Measurements from ENCODE around the gene TNF. TPM values are rescaled to one million over a fixed set of nuclear protein-coding genes. Genes with fewer than 3 reads are reported as not detected.
A peak's percentile ranks its signal among the peaks of the same experiment; 100 is the strongest.

Gene TNF
- total and polyA plus RNA-seq, 10 donors: 5.5 to 18.3 (median 12.5) TPM

GRCh38 chr6:31575952-31576685 lies 754 bp downstream of the TNF start:
- Histone ChIP-seq H3K4me1 (peaks cover 35 to 97% (median 84%) of the 10 kb centered on the region in 6 donors), H3K36me3 (peaks cover 0 to 22% (median 1%) of the 10 kb centered on the region in 6 donors), H3K9me3 (no peaks in the 10 kb centered on the region), H3K4me3 (peak overlapping the region; percentile 58 to 97 (median 64)), H3K27me3 (replicated peaks in 1 of 7) (no peaks in the 10 kb centered on the region), H3K27ac (peak overlapping the region; percentile 75 to 98 (median 86))
- WGBS, 5 donors: 40 to 56% (median 52%) methylated on average over 8 of the region's 8 CpGs
- no peak for DNase-seq
- intact Hi-C loops (cut with DNase I; ENCODE audit: low total_unique reads): no loop called here
- TF ChIP-seq POLR2AphosphoS5 (IDR thresholded peaks at IDR 0.05): no peak
- no peak for TF ChIP-seq POLR2A (IDR thresholded peaks at IDR 0.05)
- no peak for TF ChIP-seq CTCF (IDR thresholded peaks at IDR 0.05 in 8 of 11, conservative IDR thresholded peaks at IDR 0.05 in 3 of 11)

DNA sequence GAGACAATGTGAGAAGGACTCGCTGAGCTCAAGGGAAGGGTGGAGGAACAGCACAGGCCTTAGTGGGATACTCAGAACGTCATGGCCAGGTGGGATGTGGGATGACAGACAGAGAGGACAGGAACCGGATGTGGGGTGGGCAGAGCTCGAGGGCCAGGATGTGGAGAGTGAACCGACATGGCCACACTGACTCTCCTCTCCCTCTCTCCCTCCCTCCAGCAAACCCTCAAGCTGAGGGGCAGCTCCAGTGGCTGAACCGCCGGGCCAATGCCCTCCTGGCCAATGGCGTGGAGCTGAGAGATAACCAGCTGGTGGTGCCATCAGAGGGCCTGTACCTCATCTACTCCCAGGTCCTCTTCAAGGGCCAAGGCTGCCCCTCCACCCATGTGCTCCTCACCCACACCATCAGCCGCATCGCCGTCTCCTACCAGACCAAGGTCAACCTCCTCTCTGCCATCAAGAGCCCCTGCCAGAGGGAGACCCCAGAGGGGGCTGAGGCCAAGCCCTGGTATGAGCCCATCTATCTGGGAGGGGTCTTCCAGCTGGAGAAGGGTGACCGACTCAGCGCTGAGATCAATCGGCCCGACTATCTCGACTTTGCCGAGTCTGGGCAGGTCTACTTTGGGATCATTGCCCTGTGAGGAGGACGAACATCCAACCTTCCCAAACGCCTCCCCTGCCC lies 1.7 kb downstream of the TNF start:
- Histone ChIP-seq H3K9me3 (no peaks in the 10 kb centered on the region), H3K36me3 (peaks cover 0 to 22% (median 1%) of the 10 kb centered on the region in 6 donors), H3K27ac (peak overlapping the region in 7 of 8 donors; percentile 36 to 98 (median 91)), H3K27me3 (replicated peaks in 1 of 7) (no peaks in the 10 kb centered on the region), H3K4me3 (peak overlapping the region; percentile 58 to 97 (median 64)), H3K4me1 (peaks cover 35 to 94% (median 80%) of the 10 kb centered on the region in 6 donors)
- WGBS, 5 donors: 67 to 79% (median 70%) methylated on average over 19 of the region's 19 CpGs
- intact Hi-C loops (cut with DNase I; ENCODE audit: low total_unique reads): no loop called here
- peak; percentile 88 for DNase-seq
- TF ChIP-seq CTCF (IDR thresholded peaks at IDR 0.05 in 8 of 11, conservative IDR thresholded peaks at IDR 0.05 in 3 of 11): no peak
- peak; percentile 61 to 80 (median 72) for TF ChIP-seq POLR2AphosphoS5 (IDR thresholded peaks at IDR 0.05)

GRCh38 chr6:31577579-31577966 lies 2.2 kb downstream of the TNF start:
- Histone ChIP-seq H3K9me3 (no peaks in the 10 kb centered on the region), H3K27ac (peak overlapping the region in 7 of 8 donors; percentile 36 to 98 (median 91)), H3K4me1 (peaks cover 40 to 94% (median 85%) of the 10 kb centered on the region in 6 donors), H3K4me3 (peak overlapping the region in 7 of 8 donors; percentile 58 to 97 (median 65)), H3K36me3 (peaks cover 0 to 22% (median 1%) of the 10 kb centered on the region in 6 donors), H3K27me3 (replicated peaks in 1 of 7) (no peaks in the 10 kb centered on the region)
- intact Hi-C loops (cut with DNase I; ENCODE audit: low total_unique reads): no loop called here
- WGBS, 5 donors: 75 to 86% (median 84%) methylated on average over 3 of the region's 3 CpGs
- peak; percentile 30 for DNase-seq
- TF ChIP-seq POLR2AphosphoS5 (IDR thresholded peaks at IDR 0.05) (no peak), POLR2A (IDR thresholded peaks at IDR 0.05) (no peak), CTCF (IDR thresholded peaks at IDR 0.05 in 8 of 11, conservative IDR thresholded peaks at IDR 0.05 in 3 of 11) (no peak)
